Ishikawa (cell line): ENCODE measurements around the gene PM20D2.

Experiments
- EP300 ChIP-seq: IDR thresholded peaks from 2 replicates; pipeline ENCODE4 v1.6.1; 2012; ENCODE audit warnings: borderline replicate concordance
- RAD21 ChIP-seq: IDR thresholded peaks from 2 replicates; pipeline ENCODE4 v1.6.1; 2012; ENCODE audit warnings: low read depth
- REST ChIP-seq: IDR thresholded peaks from 2 replicates; pipeline ENCODE4 v1.6.1; 2012; ENCODE audit warnings: low read depth, mild to moderate bottlenecking
- TAF1 ChIP-seq: IDR thresholded peaks from 2 replicates; pipeline ENCODE4 v1.6.1; 2012; ENCODE audit warnings: low read depth, mild to moderate bottlenecking

GRCh38 chr6:89198235-89198634 lies 52.4 kb downstream of the PM20D2 start:
- TF ChIP-seq TAF1 (no peak), EP300 (no peak), REST (no peak), RAD21 (no peak)
